Chondrocyte (in vitro differentiated cells): ENCODE data around the gene GALNT2. TPM values are rescaled to one million over a fixed set of nuclear protein-coding genes. Genes with fewer than 3 reads are reported as not detected.

Experiments
- DNase-seq: peaks from one replicate; pipeline ENCODE4 v3.0.0; 2021; ENCODE audit warnings: mixed read lengths, low spot score
- H3K27ac Mint-ChIP-seq: one replicate; pipeline ENCODE4 v1.8.0; 2021; ENCODE audit warnings: mild to moderate bottlenecking, moderate library complexity, mixed read lengths; ENCODE audit not compliant: unreplicated experiment
- H3K27me3 Mint-ChIP-seq: 2 replicates; pipeline ENCODE4 v1.8.0; 2021; ENCODE audit warnings: low read depth, mixed read lengths
- H3K36me3 Mint-ChIP-seq: 2 replicates; pipeline ENCODE4 v1.8.0; 2021; ENCODE audit warnings: low read depth, mixed read lengths
- H3K4me1 Mint-ChIP-seq: 2 replicates; pipeline ENCODE4 v1.8.0; 2021; ENCODE audit warnings: low read depth, mild to moderate bottlenecking, mixed read lengths
- H3K4me3 Mint-ChIP-seq: one replicate; pipeline ENCODE4 v1.8.0; 2021; ENCODE audit warnings: mild to moderate bottlenecking, moderate library complexity, mixed read lengths; ENCODE audit not compliant: unreplicated experiment
- H3K9me3 Mint-ChIP-seq: 2 replicates; pipeline ENCODE4 v1.8.0; 2021; ENCODE audit warnings: low read depth, mixed read lengths
- total RNA-seq: library from RNA; stranded (reverse); gene quantifications from 3 replicates; pipeline ENCODE4 v1.2.1, GENCODE V29; 2021
- TF ChIP-seq, protein P1 (sequence below): fragments of 200-600 bp; sonication (generic); IDR thresholded peaks from 2 replicates; pipeline ENCODE4 v1.5.0; 2021; ENCODE audit warnings: antibody characterized with exemption, mild to moderate bottlenecking, moderate library complexity

GALNT2 gene
- total RNA-seq, 1 donor from 2014 or later = 223 TPM

DNA sequence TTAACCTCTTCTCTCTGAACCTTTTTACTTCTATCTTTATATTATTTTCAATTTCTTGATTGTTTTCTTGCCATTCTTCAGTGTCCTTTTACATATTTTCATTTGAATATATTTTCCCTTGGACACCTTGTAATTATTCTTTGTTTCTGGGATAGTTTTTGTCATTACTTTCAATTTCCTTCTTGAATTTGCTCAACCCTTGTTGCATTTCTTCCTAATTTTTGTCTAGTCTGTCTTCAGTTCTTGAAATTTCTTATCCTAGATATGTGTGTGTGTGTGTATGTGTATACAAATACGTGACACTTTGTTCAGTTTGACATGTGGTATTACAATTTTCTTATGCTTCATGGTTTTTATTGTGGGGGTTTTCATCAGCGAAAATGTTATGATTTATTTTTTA, 1.9 kb upstream of the GALNT2 start:
- no peaks in the 10 kb centered on the region for H3K27me3 Mint-ChIP-seq
- no peak overlapping the region for H3K4me3 Mint-ChIP-seq
- no peak for DNase-seq
- peaks cover 21% of the 10 kb centered on the region for H3K4me1 Mint-ChIP-seq
- TF ChIP-seq, protein P1, sequence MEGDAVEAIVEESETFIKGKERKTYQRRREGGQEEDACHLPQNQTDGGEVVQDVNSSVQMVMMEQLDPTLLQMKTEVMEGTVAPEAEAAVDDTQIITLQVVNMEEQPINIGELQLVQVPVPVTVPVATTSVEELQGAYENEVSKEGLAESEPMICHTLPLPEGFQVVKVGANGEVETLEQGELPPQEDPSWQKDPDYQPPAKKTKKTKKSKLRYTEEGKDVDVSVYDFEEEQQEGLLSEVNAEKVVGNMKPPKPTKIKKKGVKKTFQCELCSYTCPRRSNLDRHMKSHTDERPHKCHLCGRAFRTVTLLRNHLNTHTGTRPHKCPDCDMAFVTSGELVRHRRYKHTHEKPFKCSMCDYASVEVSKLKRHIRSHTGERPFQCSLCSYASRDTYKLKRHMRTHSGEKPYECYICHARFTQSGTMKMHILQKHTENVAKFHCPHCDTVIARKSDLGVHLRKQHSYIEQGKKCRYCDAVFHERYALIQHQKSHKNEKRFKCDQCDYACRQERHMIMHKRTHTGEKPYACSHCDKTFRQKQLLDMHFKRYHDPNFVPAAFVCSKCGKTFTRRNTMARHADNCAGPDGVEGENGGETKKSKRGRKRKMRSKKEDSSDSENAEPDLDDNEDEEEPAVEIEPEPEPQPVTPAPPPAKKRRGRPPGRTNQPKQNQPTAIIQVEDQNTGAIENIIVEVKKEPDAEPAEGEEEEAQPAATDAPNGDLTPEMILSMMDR = no peak
- no peak overlapping the region for H3K27ac Mint-ChIP-seq
- H3K9me3 Mint-ChIP-seq = peaks cover 21% of the 10 kb centered on the region
- H3K36me3 Mint-ChIP-seq = no peaks in the 10 kb centered on the region

DNA sequence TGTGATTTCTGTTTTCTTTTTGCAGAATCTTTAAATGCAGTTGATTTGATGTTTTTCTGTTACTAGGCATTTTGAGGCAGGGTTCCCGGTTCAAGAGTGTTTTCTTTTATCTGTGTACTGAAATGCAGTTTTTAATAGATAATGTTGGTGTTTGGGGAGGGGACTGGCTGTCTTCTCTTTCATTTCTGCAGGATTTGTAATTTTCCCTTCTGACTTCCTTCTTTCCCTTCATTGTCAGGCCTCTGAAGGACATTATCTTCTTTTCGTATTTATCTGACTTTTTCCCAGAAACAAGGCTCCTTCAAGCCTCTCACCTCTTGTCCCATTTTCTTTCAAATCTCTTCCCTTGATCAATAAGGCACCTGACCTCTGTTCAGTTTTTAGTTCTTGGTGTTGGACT, 1.5 kb upstream of the GALNT2 start:
- no peak overlapping the region for H3K4me3 Mint-ChIP-seq
- no peak for DNase-seq
- no peaks in the 10 kb centered on the region for H3K27me3 Mint-ChIP-seq
- peaks cover 20% of the 10 kb centered on the region for H3K9me3 Mint-ChIP-seq
- no peaks in the 10 kb centered on the region for H3K36me3 Mint-ChIP-seq
- TF ChIP-seq, protein P1 = no peak
- peak overlapping the region; percentile 58 for H3K27ac Mint-ChIP-seq
- peaks cover 25% of the 10 kb centered on the region for H3K4me1 Mint-ChIP-seq

DNA sequence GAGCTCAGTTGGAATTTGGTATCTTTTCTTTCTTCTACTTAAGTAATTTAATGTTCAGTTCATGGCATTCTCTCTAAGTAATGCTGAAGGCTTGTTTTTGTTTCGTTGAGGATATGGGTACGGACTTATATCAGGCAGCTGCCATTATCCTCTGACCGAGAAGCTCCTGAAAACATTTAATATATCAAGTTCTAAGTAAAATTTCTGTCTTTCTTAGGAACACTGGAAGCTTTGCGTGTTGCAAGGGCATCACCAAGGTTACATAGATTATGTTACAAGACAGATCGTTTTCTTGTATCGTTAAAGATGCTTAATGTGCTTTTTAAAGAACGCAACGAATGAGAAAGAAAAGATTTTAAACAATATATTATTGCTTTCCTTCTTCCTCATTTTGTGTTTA, 1.0 kb upstream of the GALNT2 start:
- DNase-seq = no peak
- H3K4me3 Mint-ChIP-seq = peak overlapping the region; percentile 69
- TF ChIP-seq, protein P1 = no peak
- H3K36me3 Mint-ChIP-seq = no peaks in the 10 kb centered on the region
- peaks cover 15% of the 10 kb centered on the region for H3K9me3 Mint-ChIP-seq
- no peaks in the 10 kb centered on the region for H3K27me3 Mint-ChIP-seq
- peak overlapping the region; percentile 58 for H3K27ac Mint-ChIP-seq
- H3K4me1 Mint-ChIP-seq = peaks cover 30% of the 10 kb centered on the region

DNA sequence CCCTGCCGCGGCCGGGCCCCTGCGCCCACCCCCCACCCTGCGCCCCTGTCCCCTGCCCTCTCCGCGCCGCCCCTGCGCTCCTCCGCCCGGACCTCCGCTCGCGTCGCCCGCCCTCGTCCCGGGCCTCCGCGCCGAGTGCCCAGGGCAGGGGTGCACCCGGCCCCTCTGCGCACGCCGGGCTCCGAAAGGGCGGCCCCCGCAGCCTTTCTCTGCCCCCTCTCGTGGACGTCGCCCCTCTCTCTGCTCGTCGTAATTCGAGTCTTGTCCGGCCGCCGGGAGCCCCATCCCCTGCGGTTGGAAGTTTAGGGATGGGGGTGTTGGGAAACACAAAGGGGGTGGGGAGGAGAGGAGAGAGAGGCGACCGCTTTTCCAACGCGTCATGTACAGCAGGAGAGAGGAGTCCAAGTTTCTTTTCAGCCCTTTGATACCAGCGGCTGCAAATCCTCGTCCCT, 407 bp downstream of the GALNT2 start:
- TF ChIP-seq, protein P1 = no peak
- Mint-ChIP-seq H3K27me3 (no peaks in the 10 kb centered on the region), H3K4me3 (peak overlapping the region; percentile 93), H3K36me3 (no peaks in the 10 kb centered on the region), H3K4me1 (peaks cover 44% of the 10 kb centered on the region), H3K9me3 (peaks cover 11% of the 10 kb centered on the region), H3K27ac (peak overlapping the region; percentile 95)
- no peak for DNase-seq

DNA sequence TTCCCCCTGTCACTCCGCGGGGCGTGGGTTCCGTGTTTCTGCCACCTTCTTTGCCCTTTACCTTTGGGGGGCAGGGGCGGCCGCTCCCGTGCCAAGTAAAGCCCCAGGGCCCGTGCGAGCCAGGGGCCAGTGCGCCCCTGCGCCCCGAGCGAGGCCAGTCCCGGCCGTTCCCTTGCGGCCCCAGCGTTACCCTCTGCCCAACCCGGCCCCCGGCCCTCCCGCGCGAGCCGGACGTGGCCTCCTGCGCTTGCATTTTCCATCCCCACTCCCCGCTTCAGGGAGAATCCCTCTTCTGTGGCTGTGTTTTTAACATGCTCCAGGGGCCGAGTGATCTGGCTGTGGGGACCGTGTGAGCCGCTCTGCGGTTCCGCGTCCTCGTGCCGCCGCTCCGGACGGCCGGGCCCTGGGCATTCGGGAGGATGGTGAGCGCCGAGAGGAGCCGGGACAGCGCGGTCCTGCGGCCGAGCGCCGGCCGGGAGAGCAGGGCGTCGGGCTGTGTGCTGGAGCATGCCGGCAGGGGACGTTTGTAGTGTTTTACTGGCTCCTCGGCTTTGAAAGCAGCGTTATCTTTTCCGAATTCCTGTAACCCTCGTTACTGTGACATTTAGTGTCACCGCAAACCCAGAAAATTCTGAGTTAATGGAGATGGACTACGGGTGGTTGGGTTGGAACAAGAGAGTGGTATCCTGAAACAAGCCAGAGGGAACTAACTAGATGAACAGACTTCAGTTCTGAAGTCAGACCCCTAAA, 1.0 kb downstream of the GALNT2 start:
- no peak for DNase-seq
- H3K27me3 Mint-ChIP-seq = no peaks in the 10 kb centered on the region
- TF ChIP-seq, protein P1 = peak; percentile 49

More for the DNA sequence above, 1.0 kb downstream of the GALNT2 start:
- no peaks in the 10 kb centered on the region for H3K36me3 Mint-ChIP-seq
- peak overlapping the region; percentile 93 for H3K4me3 Mint-ChIP-seq
- peak overlapping the region; percentile 95 for H3K27ac Mint-ChIP-seq
- H3K9me3 Mint-ChIP-seq = peaks cover 8% of the 10 kb centered on the region
- peaks cover 50% of the 10 kb centered on the region for H3K4me1 Mint-ChIP-seq
